ENCODE data around the gene GMPR2.
"Not testable (repeated sequence)": the region's sequence is repeated elsewhere in the genome, so short reads cannot be mapped to it uniquely, and the experiment has no call there.

The GMPR2 gene

GRCh38 chr14:24203249-24203886 is 29.4 kb upstream of the GMPR2 start:
- not testable (repeated sequence) for DNase-seq

GRCh38 chr14:24204163-24205146 is 28.3 kb upstream of the GMPR2 start:
- no peak for DNase-seq

GRCh38 chr14:24206260-24207103 is 26.2 kb upstream of the GMPR2 start:
- no peak for DNase-seq

GRCh38 chr14:24207104-24207551 is 25.6 kb upstream of the GMPR2 start:
- DNase-seq: no peak

GRCh38 chr14:24207625-24208024 is 25.1 kb upstream of the GMPR2 start:
- no peak for DNase-seq

GRCh38 chr14:24211311-24211710 is 21.4 kb upstream of the GMPR2 start:
- no peak for DNase-seq

GRCh38 chr14:24212924-24213865 is 19.5 kb upstream of the GMPR2 start, which contains the start of gene CHMP4A:
TSS of gene CHMP4A (minus strand) at chr14:24213488. CDS start at chr14:24213439, 49 bp downstream.
- DNase-seq: peak; percentile 83 to 92 (median 90)

GRCh38 chr14:24213866-24214662 is 18.7 kb upstream of the GMPR2 start:
- DNase-seq: no peak

- peak; percentile 52 to 82 (median 66) for DNase-seq
Observed at GRCh38 chr14:24215495-24216344, 17.0 kb upstream of the GMPR2 start, which contains the start of gene MDP1. TSS of gene MDP1 (minus strand) at chr14:24216066. CDS start at chr14:24215955, 111 bp downstream.

GRCh38 chr14:24216345-24216699 is 16.4 kb upstream of the GMPR2 start:
- no peak for DNase-seq

- DNase-seq: not testable (repeated sequence)
Observed at GRCh38 chr14:24216876-24217275, 15.9 kb upstream of the GMPR2 start.

GRCh38 chr14:24219080-24219479 is 13.6 kb upstream of the GMPR2 start:
- DNase-seq: no peak

GRCh38 chr14:24219521-24219920 is 13.2 kb upstream of the GMPR2 start:
- no peak for DNase-seq

- DNase-seq: not testable (repeated sequence)
Observed at GRCh38 chr14:24222987-24223386, 9.7 kb upstream of the GMPR2 start.

- DNase-seq: no peak
Observed at GRCh38 chr14:24224618-24225071, 8.1 kb upstream of the GMPR2 start.

- no peak for DNase-seq
Observed at GRCh38 chr14:24226473-24226872, 6.3 kb upstream of the GMPR2 start.

GRCh38 chr14:24228902-24229301 is 3.8 kb upstream of the GMPR2 start:
- no peak for DNase-seq

GRCh38 chr14:24231263-24232120 is 1.2 kb upstream of the GMPR2 start:
- DNase-seq: no peak
